Liver (tissue), 9 donors: ENCODE data around the gene CIDEB. TPM values are rescaled to one million over a fixed set of nuclear protein-coding genes. Genes with fewer than 3 reads are reported as not detected.

Experiments
- DNase-seq: peaks from one replicate; pipeline ENCODE4 v3.0.0-alpha.2; 2017; ENCODE audit warnings: low spot score
- H3K27ac ChIP-seq, 2 donors: one replicate each; pipeline ENCODE4 v1.7.0; 2013; ENCODE audit warnings: inconsistent platforms in 2 of 2, low read length in 2 of 2, control low read depth in 1 of 2, low read depth in 1 of 2, mild to moderate bottlenecking in 1 of 2
- H3K27me3 ChIP-seq, 4 donors: one replicate each; pipeline versions ENCODE4 v1.6.1 to v1.7.0; 2013; ENCODE audit warnings: low read length in 3 of 4, inconsistent platforms in 1 of 4, mild to moderate bottlenecking in 1 of 4, moderate library complexity in 1 of 4; ENCODE audit not compliant: control insufficient read depth in 4 of 4, insufficient read depth in 4 of 4
- H3K36me3 ChIP-seq, 4 donors: one replicate each; pipeline versions ENCODE4 v1.6.1 to v1.7.0; 2013; ENCODE audit warnings: low read length in 3 of 4, mild to moderate bottlenecking in 3 of 4, low read depth in 1 of 4, moderate library complexity in 1 of 4; ENCODE audit not compliant: control insufficient read depth in 4 of 4, insufficient read depth in 3 of 4
- H3K4me1 ChIP-seq, 4 donors: one replicate each; pipeline versions ENCODE4 v1.6.1 to v1.7.0; 2013; ENCODE audit warnings: low read length in 3 of 4, mild to moderate bottlenecking in 3 of 4, moderate library complexity in 1 of 4; ENCODE audit not compliant: control insufficient read depth in 4 of 4, insufficient read depth in 4 of 4
- H3K4me3 ChIP-seq, 3 donors: one replicate each; pipeline versions ENCODE4 v1.6.1 to v1.7.0; 2013; ENCODE audit warnings: low read length in 3 of 3, control low read depth in 1 of 3, low read depth in 1 of 3, mild to moderate bottlenecking in 1 of 3
- H3K9ac ChIP-seq, 2 donors: one replicate each; pipeline ENCODE4 v1.7.0; 2013; ENCODE audit warnings: low read length in 2 of 2, mild to moderate bottlenecking in 2 of 2, moderate library complexity in 2 of 2, control low read depth in 1 of 2, low read depth in 1 of 2
- H3K9me3 ChIP-seq, 4 donors: one replicate each; pipeline versions ENCODE4 v1.6.1 to v1.7.0; 2013; ENCODE audit warnings: low read length in 3 of 4; ENCODE audit not compliant: control insufficient read depth in 4 of 4
- EGR1 ChIP-seq, 2 donors: IDR thresholded peaks; 2 replicates each; pipeline ENCODE4 v1.6.1; 2016 to 2018; ENCODE audit warnings: antibody characterized with exemption in 2 of 2, low read depth in 2 of 2
- FOXA1 ChIP-seq: IDR thresholded peaks from 2 replicates; pipeline ENCODE4 v1.6.1; 2016; ENCODE audit warnings: antibody characterized with exemption
- FOXA2 ChIP-seq: IDR thresholded peaks from 2 replicates; pipeline ENCODE4 v1.6.1; 2016; ENCODE audit warnings: antibody characterized with exemption
- GABPA ChIP-seq, 2 donors: IDR thresholded peaks in 1 of 2; conservative IDR thresholded peaks in 1 of 2; 2 replicates each; pipeline ENCODE4 v1.6.1; 2016; ENCODE audit warnings: antibody characterized with exemption in 2 of 2, mild to moderate bottlenecking in 1 of 2, moderate library complexity in 1 of 2
- HNF4A ChIP-seq, 2 donors: conservative IDR thresholded peaks; 2 replicates each; pipeline ENCODE4 v1.6.1; 2016; ENCODE audit warnings: antibody characterized with exemption in 2 of 2, mild to moderate bottlenecking in 2 of 2
- HNF4G ChIP-seq: IDR thresholded peaks from 2 replicates; pipeline ENCODE4 v1.6.1; 2016; ENCODE audit warnings: antibody characterized with exemption
- JUND ChIP-seq, 2 donors: IDR thresholded peaks; 2 replicates each; pipeline ENCODE4 v1.6.1; 2016; ENCODE audit warnings: antibody characterized with exemption in 2 of 2
- MAX ChIP-seq: IDR thresholded peaks from 2 replicates; pipeline ENCODE4 v1.6.1; 2016; ENCODE audit warnings: antibody characterized with exemption
- NR2F2 ChIP-seq: IDR thresholded peaks from 2 replicates; pipeline ENCODE4 v1.6.1; 2016; ENCODE audit warnings: antibody characterized with exemption
- RAD21 ChIP-seq, 2 donors: IDR thresholded peaks; 2 replicates each; pipeline ENCODE4 v1.6.1; 2016; ENCODE audit warnings: antibody characterized with exemption in 2 of 2, mild to moderate bottlenecking in 2 of 2
- REST ChIP-seq: IDR thresholded peaks from 2 replicates; pipeline ENCODE4 v1.6.1; 2016; ENCODE audit warnings: antibody characterized with exemption, mild to moderate bottlenecking
- RXRA ChIP-seq, 2 donors: IDR thresholded peaks; 2 replicates each; pipeline ENCODE4 v1.6.1; 2017 to 2018; ENCODE audit warnings: antibody characterized with exemption in 2 of 2, mild to moderate bottlenecking in 1 of 2
- SP1 ChIP-seq: IDR thresholded peaks from 2 replicates; pipeline ENCODE4 v1.6.1; 2018; ENCODE audit warnings: antibody characterized with exemption, mild to moderate bottlenecking
- YY1 ChIP-seq: IDR thresholded peaks from 2 replicates; pipeline ENCODE4 v1.6.1; 2016; ENCODE audit warnings: antibody characterized with exemption, mild to moderate bottlenecking
- ZBTB33 ChIP-seq: IDR thresholded peaks from 2 replicates; pipeline ENCODE4 v1.6.1; 2016; ENCODE audit warnings: antibody characterized with exemption
- WGBS: extraction: QIAGEN DNeasy Blood & Tissue Kit; methylation state at CpG from one replicate; pipeline ENCODE4 v1.1.7; 2013; 5-methylcytosine and 5-hydroxymethylcytosine counted together
- polyA plus RNA-seq, 2 donors: library from polyadenylated mRNA; stranded (reverse) in 1 of 2; unstranded in 1 of 2; fragments of 200-250 nt in 1 of 2; fragments of >200 nt in 1 of 2; fragmentation: Nextera tagmentation in 1 of 2; extraction: Ambion mirVana in 1 of 2; gene quantifications; one replicate each; pipeline versions ENCODE4 v1.2.1 to v1.2.3, GENCODE V29; 2013 to 2015
- total RNA-seq, 2 donors: library from RNA; depleted of rRNA; stranded (reverse); fragments of >200 nt; gene quantifications; one replicate each; pipeline ENCODE4 v1.2.3, GENCODE V29; 2014
- TF ChIP-seq, protein P1 (sequence below): IDR thresholded peaks from 2 replicates; pipeline ENCODE4 v1.6.1; 2016; ENCODE audit warnings: antibody characterized with exemption
- TF ChIP-seq, protein P2 (sequence below): fragments of 150-350 bp; IDR thresholded peaks from 2 replicates; pipeline ENCODE4 v1.5.1; 2017; ENCODE audit warnings: improper control_type of control experiment, low read depth, low read length; ENCODE audit not compliant: missing input control
- donor health status: healthy.
- donor health status: healthy.
- donor health status: healthy.
- donor health status: healthy.
- donor health status: healthy.

The CIDEB gene
- total and polyA plus RNA-seq, 4 donors = 32.1 to 312 (median 159) TPM

GRCh38 chr14:24291446-24292117 is 16.2 kb downstream of the CIDEB start:
- H3K36me3 ChIP-seq = peaks cover 5 to 39% (median 25%) of the 10 kb centered on the region in 4 donors
- no peak overlapping the region for H3K27ac ChIP-seq
- no peaks in the 10 kb centered on the region for H3K9me3 ChIP-seq
- peaks cover 2 to 41% (median 40%) of the 10 kb centered on the region in 4 donors for H3K4me1 ChIP-seq
- no peaks in the 10 kb centered on the region for H3K27me3 ChIP-seq
- TF ChIP-seq ZBTB33 = no peak
- TF ChIP-seq HNF4A (conservative IDR thresholded peaks at IDR 0.05) = peak; percentile 70 to 74
- TF ChIP-seq SP1 = peak; percentile 63
- TF ChIP-seq GABPA (IDR thresholded peaks at IDR 0.05 in 1 of 2, conservative IDR thresholded peaks at IDR 0.05 in 1 of 2) = no peak
- no peak for TF ChIP-seq NR2F2
- TF ChIP-seq JUND (IDR thresholded peaks at IDR 0.05) = no peak
- TF ChIP-seq FOXA1 = no peak
- no peak for TF ChIP-seq REST
- TF ChIP-seq YY1 = no peak
- TF ChIP-seq RXRA (IDR thresholded peaks at IDR 0.05) = peak; percentile 68 to 74
- TF ChIP-seq MAX = no peak
- TF ChIP-seq, protein P1, sequence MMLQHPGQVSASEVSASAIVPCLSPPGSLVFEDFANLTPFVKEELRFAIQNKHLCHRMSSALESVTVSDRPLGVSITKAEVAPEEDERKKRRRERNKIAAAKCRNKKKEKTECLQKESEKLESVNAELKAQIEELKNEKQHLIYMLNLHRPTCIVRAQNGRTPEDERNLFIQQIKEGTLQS = no peak
- TF ChIP-seq FOXA2 = no peak
- TF ChIP-seq RAD21 (IDR thresholded peaks at IDR 0.05) = no peak
- peak; percentile 34 for TF ChIP-seq HNF4G
- H3K9ac ChIP-seq = no peak overlapping the region
- no peak for DNase-seq
- no peak overlapping the region for H3K4me3 ChIP-seq
- WGBS = 54% methylated on average over 3 of the region's 3 CpGs

- DNase-seq = no peak
- Histone ChIP-seq H3K9me3 (no peaks in the 10 kb centered on the region), H3K36me3 (peaks cover 5 to 33% (median 20%) of the 10 kb centered on the region in 4 donors), H3K4me3 (no peak overlapping the region), H3K27ac (peak overlapping the region in 1 of 2 donors; percentile 48), H3K9ac (no peak overlapping the region), H3K4me1 (peaks cover 2 to 33% (median 32%) of the 10 kb centered on the region in 4 donors), H3K27me3 (no peaks in the 10 kb centered on the region)
- WGBS = 41% methylated on average over 9 of the region's 9 CpGs
- TF ChIP-seq RAD21 (IDR thresholded peaks at IDR 0.05) = no peak
- no peak for TF ChIP-seq GABPA (IDR thresholded peaks at IDR 0.05 in 1 of 2, conservative IDR thresholded peaks at IDR 0.05 in 1 of 2)
- no peak for TF ChIP-seq YY1
- TF ChIP-seq HNF4G = no peak
- TF ChIP-seq, protein P2, sequence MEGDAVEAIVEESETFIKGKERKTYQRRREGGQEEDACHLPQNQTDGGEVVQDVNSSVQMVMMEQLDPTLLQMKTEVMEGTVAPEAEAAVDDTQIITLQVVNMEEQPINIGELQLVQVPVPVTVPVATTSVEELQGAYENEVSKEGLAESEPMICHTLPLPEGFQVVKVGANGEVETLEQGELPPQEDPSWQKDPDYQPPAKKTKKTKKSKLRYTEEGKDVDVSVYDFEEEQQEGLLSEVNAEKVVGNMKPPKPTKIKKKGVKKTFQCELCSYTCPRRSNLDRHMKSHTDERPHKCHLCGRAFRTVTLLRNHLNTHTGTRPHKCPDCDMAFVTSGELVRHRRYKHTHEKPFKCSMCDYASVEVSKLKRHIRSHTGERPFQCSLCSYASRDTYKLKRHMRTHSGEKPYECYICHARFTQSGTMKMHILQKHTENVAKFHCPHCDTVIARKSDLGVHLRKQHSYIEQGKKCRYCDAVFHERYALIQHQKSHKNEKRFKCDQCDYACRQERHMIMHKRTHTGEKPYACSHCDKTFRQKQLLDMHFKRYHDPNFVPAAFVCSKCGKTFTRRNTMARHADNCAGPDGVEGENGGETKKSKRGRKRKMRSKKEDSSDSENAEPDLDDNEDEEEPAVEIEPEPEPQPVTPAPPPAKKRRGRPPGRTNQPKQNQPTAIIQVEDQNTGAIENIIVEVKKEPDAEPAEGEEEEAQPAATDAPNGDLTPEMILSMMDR = no peak
- TF ChIP-seq NR2F2 = no peak
- TF ChIP-seq MAX = no peak
- no peak for TF ChIP-seq SP1
- TF ChIP-seq EGR1 (IDR thresholded peaks at IDR 0.05; ENCODE audit: low read depth in 2 of 2) = no peak
- TF ChIP-seq JUND (IDR thresholded peaks at IDR 0.05) = no peak
- no peak for TF ChIP-seq HNF4A (conservative IDR thresholded peaks at IDR 0.05)
These were observed 17.0 kb downstream of the CIDEB start for GRCh38 chr14:24290746-24291145.
